HG03045 (cell line): ENCODE data around the gene KLHL20.
"Not testable (repeated sequence)": the region's sequence is repeated elsewhere in the genome, so short reads cannot be mapped to it uniquely, and the experiment has no call there.

ENCODE experiments used
- ATAC-seq: cut with Tn5 transposase; IDR thresholded peaks from one replicate; pipeline ENCODE4 v1.9.1; 2021; ENCODE audit warnings: mild to moderate bottlenecking, moderate library complexity; ENCODE audit not compliant: unreplicated experiment

KLHL20 gene, protein sequence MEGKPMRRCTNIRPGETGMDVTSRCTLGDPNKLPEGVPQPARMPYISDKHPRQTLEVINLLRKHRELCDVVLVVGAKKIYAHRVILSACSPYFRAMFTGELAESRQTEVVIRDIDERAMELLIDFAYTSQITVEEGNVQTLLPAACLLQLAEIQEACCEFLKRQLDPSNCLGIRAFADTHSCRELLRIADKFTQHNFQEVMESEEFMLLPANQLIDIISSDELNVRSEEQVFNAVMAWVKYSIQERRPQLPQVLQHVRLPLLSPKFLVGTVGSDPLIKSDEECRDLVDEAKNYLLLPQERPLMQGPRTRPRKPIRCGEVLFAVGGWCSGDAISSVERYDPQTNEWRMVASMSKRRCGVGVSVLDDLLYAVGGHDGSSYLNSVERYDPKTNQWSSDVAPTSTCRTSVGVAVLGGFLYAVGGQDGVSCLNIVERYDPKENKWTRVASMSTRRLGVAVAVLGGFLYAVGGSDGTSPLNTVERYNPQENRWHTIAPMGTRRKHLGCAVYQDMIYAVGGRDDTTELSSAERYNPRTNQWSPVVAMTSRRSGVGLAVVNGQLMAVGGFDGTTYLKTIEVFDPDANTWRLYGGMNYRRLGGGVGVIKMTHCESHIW

DNA sequence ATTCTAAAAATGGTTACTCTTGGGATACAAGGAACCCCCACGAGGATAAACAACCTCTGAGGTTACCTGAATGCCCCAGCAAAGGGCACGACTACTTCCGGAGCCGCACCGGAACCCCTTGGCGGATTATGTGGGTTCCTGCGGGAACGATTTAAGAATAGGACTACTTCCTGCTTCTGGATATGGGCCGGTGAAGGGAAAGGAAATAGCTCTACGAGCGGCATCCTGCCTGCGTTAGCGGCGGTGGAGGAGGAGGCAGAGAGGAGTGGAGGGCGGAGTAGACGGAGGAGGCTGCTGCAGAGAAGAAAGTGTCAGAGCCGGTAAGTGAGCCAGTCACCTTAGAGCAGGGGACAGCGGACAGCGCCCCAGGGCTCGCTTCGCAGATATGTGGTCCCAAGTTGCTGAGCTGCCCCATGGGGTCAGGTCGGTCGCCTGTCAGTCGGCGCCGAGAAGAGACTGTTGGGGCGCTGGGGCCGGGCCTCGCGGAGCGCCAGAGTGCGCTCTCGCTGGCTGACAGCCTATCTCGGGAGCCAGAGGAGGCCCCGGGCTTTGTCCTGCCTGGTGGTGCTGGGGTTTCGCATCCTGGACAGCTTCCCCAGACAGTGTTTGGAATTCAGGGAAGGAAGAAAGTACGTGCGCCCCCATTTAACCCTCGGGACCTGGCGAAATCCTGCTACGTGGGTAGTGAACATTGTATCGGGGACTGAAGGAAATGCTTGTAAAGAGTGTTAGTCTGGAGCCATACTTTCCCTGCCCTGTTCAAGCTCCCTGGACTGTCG is at the start of gene KLHL20:
Gene KLHL20 (plus strand): TSS at position 223 of the 779 bp plus-strand sequence. CDS start 1,063 bp downstream, outside the sequence.
- peak; percentile 95 for ATAC-seq

DNA sequence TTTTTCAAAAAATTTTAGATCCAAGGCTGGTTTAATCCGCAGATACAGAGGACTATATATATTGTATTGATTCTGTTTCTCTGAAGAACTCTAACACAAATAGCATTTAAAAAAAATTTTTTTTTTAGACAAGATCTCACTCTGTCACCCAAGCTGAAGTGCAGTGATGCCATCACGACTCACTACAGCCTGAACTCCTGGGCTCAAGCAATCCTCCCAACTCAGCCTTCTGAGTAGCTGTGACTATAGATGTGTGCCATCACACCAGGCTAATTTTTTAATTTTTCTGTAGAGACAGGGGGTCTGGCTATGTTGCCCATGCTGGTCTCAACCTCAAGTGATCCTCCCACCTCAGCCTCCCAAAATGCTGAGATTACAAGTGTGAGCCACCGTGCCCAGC is 48.1 kb upstream of the KLHL20 start:
- no peak for ATAC-seq

DNA sequence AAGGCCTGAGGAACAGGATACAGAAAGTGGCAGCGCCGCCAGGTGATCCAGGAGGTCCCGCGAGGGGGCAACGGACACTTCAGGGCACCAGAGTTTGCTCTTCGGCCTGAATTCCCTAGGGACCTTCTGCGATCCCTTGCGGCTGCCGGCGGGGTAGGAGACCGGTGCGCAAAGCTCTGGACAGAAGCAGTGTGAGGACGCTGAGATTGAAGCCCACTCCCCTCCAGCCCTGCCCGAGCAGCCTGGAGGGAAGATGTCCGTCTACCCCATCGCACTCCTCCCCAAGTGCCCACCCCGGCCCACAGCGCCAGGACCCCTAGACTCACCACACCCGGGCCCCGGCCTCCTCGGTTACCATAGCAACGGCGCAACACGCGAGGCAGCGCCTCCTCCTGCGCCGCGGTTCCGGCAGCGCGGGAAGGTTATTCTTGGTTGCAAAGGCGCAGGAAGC is 45.3 kb upstream of the KLHL20 start, which contains the start of gene ANKRD45:
Gene ANKRD45 (minus strand): TSS at position 361 of the 451 bp plus-strand sequence. CDS start 10,433 bp downstream, outside the sequence.
- no peak for ATAC-seq

DNA sequence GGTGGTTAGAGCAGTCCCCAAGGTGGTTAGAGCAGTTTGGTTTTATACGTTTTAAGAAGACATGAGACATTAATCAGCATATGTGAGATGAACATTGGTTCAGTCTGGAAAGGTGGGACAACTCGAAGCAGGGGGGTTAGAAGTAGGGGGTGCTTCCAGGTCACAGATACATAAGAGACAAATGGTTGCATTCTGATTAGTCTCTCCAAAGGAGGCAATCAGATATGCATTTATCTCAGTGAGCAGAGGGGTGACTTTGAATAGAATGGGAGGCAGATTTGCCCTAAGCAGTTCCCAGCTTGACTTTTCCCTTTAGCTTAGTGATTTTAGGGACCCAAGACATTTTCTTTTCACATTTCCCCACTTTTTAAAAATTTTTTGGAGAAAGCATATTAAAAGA is 40.3 kb upstream of the KLHL20 start:
- ATAC-seq = not testable (repeated sequence)

DNA sequence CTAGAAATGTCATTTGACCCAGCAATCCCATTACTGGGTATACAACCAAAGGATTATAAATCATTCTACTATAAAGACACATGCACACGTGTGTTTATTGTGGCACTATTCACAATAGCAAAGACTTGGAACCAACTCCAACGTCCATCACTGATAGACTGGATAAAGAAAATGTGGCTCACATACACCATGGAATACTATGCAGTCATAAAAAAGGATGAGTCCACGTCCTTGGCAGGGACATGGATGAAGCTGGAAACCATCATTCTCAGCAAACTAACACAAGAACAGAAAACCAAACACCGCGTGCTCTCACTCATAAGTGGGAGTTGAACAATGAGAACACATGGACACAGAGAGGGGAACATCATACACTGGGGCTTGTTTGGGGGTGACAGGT is 34.6 kb upstream of the KLHL20 start:
- ATAC-seq = not testable (repeated sequence)

DNA sequence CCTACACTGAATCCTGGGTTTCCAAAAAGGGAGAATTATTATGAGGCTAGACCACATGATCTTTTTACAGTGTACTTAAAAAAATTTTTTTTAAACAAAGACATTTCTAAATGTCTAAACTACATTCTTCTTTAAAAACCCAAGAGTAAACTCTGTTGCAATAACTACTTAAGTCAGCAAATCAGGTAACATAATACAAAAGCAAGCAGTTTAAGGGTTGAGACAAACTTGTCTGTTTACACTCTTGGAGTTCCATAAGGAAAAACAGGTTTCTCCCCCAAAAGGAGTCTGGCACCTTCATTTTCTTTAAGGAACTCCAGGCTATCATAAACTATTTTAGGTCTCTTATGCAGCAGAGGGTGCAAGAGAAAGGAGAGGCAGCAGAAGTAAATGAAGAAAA is 32.6 kb upstream of the KLHL20 start:
- ATAC-seq = no peak

DNA sequence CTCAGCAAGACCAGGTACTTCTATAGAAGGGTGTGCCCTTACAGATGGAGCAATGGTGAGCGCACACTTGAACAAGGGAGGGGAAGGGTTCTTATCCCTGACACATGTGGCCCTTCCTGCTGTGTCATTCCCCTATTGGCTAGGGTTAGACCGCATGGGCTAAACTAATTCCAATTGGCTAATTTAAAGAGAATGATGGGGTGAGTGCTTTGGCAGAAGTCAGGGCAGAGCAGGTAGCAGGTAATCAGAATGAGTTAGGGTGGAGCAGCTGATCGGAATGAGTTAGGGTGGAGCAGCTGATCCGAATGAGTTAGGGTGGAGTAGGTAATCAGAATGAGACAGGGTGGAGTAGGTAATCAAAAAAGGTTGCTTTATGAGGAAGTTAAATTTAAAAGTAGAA is 30.9 kb upstream of the KLHL20 start:
- ATAC-seq = not testable (repeated sequence)

DNA sequence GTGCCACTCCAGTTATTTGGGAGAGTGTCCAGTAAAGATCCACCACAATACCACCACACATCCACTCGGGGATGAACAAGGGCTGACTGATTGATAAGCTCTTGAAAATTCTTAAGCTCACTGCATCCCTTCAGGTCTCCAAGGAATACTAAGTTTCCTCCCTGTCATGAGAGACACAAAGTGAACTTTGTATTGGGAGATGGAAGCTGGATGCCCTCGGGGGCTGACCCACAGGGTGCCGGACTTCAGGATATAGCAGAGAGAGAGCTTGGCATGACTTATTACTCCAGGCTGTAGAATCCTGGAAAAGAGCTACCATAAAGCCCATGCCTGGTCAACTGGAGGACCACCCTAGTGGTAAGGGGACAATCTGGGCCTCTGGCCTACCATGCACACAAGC is 29.7 kb upstream of the KLHL20 start:
- ATAC-seq = not testable (repeated sequence)

DNA sequence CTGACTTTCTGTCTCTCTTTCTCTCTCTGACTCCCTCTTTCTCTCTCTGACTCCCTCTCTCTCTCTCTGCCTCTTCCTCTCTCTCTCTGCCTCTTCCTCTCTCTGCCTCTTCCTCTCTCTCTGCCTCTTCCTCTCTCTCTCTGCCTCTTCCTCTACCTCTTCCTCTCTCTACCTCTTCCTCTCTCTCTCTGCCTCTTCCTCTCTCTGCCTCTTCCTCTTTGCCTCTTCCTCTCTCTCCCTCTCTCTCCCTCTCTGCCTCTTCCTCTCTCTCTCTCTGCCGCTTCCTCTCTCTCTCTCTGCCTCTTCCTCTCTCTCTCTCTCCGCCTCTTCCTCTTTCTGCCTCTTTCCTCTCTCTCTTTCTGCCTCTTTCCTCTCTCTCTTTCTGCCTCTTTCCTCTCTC is 26.5 kb upstream of the KLHL20 start:
- no peak for ATAC-seq

DNA sequence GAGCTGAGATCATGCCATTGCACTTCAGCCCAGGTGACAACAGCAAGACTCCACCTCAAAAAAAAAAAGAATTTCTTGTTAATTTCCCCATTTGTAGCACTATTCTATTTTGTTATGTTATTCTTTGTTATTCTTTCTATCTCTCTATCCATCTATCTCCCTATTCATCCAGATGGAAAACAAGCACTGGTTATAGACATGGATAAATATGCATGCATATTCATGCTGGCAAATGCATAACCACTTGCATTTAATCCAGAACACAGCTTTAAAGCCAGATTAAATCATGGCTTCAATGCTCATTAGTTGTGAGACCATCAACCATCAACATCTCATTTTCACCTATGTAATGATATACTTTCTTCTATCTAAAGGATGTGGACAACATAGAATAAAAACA is 21.5 kb upstream of the KLHL20 start:
- ATAC-seq = no peak

DNA sequence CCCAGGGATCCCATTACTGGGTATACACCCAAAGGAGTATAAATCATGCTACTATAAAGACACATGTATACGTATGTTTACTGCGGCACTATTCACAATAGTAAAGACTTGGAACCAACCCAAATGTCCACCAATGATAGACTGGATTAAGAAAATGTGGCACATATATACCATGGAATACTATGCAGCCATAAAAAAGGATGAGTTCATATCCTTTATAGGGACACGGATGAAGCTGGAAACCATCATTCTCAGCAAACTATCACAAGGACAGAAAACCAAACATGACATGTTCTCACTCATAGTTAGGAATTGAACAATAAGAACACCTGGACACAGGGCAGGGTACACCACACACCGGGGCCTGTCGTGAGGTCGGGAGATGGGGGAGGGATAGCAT is 13.5 kb upstream of the KLHL20 start:
- ATAC-seq = not testable (repeated sequence)

DNA sequence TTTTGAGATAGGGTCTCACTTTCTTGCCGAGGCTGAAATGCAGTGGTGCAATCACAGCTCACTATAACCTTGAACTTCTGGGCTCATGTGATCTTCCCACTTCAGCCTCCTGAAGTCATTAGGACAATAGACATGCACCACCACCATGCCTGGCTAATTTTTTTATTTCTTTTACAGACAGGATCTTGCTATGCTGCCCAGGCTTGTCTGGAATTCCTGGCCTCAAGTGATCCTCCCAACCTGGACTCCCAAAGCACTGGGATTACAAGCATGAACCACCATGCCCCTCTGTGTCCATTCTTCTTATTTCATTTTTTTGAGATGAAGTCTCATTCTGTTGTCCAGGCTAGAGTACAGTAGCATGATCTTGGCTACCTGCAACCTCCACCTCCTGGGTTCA is 12.0 kb upstream of the KLHL20 start:
- ATAC-seq = no peak

DNA sequence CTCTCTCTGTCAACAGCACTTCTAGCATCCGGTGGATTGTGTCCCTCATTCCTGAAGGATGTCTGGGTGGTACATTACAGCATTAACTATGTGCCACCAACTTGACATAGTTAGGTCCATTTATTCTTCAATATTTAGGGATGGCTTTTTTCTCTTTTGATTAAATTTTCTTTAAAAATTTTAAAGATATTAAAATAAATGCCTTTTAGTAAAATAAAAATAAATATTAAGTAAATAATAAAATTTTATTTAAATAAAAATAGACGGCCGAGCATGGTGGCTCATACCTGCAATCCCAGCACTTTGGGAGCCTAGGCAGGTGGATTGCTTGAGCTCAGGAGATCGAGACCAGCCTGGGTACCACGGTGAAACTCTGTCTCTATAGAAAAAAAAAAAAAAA is 9.7 kb upstream of the KLHL20 start:
- ATAC-seq = no peak

DNA sequence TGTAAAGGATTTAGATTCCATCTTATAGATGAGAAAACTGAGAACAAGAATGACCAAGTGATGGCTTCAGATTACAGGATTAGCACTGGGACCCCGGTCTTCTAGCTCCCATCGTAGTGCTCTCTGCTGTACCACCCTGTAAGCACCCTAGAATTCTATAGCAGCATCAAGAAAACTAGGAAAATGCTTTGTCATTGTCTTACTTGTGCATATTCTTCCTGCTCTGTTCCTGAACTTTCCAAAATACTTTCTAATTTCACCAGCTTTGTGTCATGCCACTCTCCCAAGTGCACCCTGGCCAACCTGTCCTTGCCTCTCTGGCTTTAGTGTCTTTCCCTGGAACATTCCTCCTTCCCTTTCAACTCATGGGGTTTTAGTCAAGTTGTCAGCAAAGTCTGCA is 6.0 kb upstream of the KLHL20 start:
- no peak for ATAC-seq

DNA sequence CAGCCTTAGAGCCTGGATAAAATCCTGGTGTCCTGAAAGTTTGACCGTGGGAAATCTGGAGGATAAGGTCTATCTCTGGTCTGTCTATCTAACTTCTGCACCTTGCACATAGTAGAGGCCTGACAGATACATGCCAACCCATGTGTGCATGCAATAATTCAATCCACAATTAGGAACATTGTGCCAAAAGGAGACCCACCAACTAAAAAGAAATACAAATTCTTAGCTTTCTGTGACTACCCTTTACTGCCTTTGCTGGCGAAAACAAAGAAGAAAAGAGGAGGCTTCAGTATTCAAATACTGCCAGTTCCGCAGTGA is 381 bp upstream of the KLHL20 start:
- ATAC-seq = no peak

DNA sequence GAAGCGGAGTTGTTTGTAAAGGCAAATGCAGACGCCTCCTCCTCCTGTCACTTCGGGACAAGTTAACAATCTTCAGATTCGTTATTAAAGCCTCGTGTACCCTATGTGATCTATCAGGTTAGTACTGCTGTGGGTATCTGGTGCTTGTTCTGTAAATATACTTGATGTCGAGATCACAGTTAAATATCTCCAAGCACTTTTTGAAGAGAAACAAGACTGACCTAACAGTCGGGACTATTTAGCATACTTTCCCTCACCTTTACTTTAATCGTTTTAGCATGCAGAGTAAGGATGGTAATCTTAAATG is 710 bp downstream of the KLHL20 start:
- no peak for ATAC-seq

DNA sequence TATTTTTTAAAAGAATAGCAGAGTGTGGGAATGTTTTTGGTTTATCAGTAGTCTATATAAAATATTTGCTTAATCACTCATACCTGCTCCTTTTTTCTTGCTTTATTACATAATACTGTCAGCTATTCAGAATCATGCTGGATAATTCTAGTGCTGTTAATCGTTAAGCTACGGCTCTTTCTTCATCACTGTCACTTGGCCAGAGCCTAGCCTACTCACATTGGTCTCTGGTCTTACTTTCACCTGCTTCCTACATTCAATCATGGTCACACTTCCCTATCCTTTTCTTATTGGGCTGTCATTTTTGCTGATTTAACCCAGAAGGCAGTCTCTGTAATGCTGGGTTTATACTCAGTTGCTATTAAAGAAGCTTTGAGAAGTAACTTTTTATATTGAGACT is 2.5 kb downstream of the KLHL20 start:
- ATAC-seq = no peak

DNA sequence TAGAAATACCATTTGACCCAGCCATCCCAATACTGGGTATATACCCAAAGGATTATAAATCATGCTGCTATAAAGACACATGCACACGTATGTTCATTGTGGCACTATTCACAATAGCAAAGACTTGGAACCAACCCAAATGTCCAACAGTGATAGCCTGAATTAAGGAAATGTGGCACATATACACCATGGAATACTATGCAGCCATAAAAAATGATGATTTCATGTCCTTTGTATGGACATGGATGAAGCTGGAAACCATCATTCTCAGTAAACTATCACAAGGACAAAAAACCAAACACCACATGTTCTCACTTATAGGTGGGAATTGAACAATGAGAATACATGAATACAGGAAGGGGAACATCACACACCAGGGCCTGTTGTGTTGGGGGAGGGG is 16.6 kb downstream of the KLHL20 start:
- ATAC-seq = not testable (repeated sequence)

DNA sequence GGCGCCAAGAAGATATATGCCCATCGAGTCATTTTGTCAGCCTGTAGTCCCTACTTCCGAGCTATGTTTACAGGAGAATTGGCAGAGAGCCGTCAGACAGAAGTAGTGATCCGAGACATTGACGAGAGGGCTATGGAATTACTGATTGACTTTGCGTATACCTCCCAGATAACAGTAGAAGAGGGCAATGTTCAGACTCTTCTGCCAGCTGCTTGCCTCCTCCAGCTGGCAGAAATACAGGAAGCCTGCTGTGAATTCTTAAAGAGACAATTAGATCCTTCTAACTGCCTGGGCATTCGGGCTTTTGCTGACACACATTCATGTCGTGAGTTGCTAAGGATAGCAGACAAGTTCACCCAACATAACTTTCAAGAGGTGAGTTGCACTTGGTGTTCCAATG is 19.1 kb downstream of the KLHL20 start:
- no peak for ATAC-seq

DNA sequence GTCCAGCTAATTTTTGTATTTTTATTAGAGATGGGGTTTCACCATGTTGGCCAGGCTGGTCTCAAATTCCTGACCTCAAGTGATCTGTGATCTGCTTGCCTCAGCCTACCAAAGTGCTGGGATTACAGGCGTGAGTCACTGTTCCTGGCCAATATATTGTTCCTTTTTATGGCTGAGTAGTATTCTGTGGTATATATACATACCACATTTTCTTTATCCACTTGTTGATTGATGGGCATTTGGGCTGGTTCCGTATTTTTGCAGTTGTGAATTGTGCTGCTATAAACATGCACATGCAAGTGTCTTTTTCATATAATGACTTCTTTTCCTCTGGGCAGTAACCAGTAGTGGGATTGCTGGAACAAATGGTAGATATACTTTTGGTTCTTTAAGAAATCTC is 21.3 kb downstream of the KLHL20 start:
- ATAC-seq = not testable (repeated sequence)

DNA sequence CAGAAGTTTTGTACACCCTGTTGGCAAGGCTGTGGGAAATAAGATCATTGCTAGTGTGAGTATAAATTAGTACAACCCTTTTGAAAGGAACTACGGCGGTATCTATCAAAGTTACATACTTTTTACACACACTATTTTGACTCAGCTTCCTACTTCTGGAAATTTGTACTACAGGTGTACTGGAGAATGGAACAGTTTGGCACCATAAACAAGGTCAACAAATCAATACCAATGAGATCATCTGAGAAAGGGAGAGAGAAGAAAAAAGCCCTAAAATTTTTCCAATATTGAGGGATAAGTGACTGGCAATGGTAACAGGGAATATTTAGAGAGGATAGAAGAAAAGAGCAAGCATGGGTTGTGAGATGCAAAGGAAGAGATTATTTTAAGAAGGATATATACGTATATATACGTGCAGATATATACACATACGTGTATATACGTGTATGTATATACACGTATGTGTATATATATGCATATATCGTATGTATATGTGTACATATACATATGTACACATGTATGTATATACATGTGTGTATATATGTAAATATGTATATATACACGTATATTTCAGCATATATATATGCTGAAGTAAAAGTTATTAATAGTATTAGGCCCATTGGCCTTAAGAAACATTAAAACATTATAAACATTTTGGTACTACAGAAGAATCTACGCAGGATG is 27.6 kb downstream of the KLHL20 start:
- no peak for ATAC-seq
